Midbrain (tissue), 1 donor: ENCODE results near the gene PHYHD1.

Source experiments
- DNase-seq: peaks from one replicate; lab custom pipeline; 2025; lab: John Stamatoyannopoulos, UW

PHYHD1 gene

DNA sequence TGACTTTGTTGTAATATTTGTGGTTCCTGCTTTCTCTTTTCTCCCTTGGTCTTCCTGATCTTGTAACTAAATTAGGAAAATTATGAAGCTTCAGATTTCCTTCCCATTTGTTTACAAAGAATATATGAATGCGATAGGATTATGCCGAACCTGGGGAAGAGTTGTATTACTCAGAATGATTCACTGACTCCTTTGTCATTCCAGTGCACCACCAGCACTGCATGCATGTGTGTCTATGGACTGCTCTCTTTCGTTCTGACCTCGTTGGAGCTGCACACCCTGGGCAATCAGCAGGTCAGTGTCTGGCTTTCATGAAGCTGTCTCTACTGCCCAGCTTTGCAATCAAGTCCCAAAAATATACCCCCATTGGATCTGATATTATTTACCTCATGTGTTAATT is 52.2 kb downstream of the PHYHD1 start:
- DNase-seq: no peak

DNA sequence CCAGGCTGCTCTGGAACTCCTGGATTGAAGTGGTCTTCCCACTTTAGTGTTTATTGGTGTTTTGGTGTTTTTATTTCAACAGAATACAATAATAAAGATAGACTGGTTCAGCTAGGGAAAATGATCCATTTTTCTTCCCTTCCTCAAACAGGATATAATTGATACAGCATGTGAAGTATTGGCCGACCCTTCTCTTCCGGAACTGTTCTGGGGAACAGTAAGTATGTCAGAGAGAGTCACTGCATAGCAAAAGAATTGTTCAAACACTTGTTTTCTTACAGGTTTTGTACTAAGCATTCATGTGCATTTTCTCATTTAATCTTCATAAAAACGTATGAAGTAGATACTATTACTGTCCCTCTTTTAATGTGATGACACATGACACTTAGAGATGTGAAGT is 58.3 kb downstream of the PHYHD1 start:
- DNase-seq: no peak

DNA sequence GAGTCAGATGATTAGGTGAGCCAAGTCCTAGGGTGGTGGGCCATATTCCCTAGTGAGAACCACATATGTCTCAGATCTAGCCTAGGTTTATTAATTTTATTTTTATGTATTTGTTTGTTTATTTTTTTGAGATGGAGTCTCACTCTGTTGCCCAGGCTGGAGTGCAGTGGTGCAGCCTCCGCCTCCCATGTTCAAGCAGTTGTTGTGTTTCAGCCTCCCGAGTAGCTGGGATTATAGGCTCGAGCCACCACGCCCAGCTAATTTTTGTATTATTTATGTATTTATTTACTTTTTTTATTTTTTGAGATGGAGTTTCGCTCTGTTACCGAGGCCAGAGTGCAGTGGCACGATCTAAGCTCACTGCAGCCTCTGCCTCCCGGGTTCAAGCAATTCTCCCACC is 62.8 kb downstream of the PHYHD1 start:
- no peak for DNase-seq

DNA sequence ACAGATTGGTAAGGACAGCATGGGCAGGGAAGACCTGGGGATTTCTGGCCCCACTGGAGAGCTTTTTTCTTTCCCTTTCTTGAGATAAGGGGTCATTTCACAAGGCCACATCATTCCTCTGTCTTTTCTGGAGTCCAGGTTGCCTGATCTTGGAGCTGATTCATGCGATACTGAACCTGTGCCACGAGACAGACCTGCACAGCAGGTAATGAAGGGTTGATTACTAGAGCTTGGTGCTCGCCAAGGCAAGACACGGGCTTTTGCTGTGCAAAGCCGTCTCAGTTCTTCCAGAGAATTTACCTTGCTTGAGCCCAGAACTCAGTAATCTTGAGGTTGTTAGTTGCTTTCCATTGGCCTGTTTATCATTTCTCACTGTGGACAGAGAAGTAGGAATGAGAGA is 65.9 kb downstream of the PHYHD1 start:
- DNase-seq: no peak

DNA sequence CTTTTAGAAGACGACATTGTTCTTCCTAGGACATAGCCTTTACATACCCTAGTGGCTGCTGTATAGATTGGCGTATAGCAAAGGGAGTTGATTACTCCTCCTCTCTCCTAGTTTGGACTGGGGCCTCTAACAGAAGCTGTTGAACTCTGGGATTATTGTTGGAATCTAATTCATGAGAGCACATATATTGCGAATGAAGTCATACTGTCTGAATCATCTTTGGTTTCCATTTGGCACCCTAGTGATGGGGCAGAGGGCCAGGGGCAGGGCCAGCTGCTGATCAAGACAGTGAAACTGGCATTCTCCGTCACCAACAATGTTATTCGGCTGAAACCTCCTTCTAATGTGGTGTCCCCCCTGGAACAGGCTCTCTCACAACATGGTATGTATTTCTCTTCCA is 67.0 kb downstream of the PHYHD1 start:
- DNase-seq: peak; percentile 34
